GM19463 (cell line): ENCODE data around the gene UBE2G2.
"Not testable (repeated sequence)": the region's sequence is repeated elsewhere in the genome, so short reads cannot be mapped to it uniquely, and the experiment has no call there.

Source experiments
- ATAC-seq: cut with Tn5 transposase; IDR thresholded peaks from one replicate; pipeline ENCODE4 v1.9.1; 2021; ENCODE audit warnings: mild to moderate bottlenecking, moderate library complexity; ENCODE audit not compliant: unreplicated experiment

UBE2G2 gene

GRCh38 chr21:44836666-44837471, 35.2 kb upstream of the UBE2G2 start:
- ATAC-seq = no peak

DNA sequence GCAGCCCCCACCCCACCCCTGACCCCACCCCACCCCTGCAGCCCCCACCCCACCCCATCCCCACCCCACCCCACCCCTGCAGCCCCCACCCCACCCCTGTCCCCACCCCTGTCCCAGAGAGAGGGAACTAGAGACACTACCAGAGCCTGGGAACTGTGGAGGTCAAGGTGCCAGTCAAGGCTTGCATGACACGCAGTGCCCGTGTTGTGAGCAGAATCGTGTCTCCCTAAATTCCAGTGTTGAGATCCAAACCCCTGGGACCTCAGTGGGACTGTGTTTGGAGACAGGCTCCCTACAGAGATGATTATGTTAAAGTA, 34.7 kb upstream of the UBE2G2 start:
- no peak for ATAC-seq

DNA sequence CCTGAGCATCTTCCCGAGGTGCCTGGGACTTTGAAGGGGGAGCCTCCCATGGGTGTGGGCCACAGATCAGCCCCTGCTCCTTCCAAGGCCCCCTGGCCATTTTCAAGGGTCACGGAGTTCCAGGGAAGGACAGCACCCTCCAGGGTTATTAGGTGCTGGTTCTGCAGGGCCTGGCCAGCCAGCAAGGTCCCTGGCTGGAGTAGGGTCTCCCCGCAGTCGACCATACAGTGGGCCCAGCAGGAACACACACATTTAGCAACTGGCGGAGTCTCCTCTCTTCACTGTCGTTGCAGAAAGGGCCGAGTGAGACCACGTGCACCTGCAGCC, 34.0 kb upstream of the UBE2G2 start:
- no peak for ATAC-seq

DNA sequence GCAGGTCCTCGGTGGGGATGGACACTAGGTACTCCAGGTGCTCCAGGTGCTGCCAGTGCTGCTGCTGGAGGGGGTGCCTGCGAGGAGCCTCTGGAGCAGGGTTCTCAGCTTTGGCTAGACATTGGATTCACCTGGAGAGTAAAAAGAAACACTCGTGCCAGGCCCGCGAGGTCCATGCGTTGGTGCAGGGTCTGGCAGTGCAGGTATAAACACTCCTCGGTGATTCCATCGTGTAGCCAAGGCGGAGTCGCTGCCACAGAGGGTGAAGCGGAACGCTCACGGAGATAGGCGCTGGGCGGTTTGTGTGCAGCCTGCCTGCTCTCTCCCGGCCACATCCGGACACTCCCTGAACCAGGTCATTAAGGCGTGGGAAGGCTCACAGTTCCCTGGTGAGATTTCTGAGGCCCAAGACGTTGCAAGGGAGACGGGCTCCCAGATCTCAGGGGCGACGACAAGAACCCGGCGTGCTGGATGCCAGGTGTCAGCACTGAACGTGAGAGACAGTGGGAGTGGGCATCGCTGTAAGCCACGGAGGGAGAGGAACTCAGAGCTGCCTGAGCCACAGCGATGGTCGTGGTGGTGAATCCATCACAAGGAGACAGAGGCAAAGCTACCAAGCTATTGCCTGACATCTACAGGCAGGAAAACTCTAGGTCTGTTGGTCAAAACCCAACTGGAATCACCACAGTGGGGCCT, 33.5 kb upstream of the UBE2G2 start:
- no peak for ATAC-seq

GRCh38 chr21:44834231-44834950, 32.8 kb upstream of the UBE2G2 start:
- no peak for ATAC-seq

DNA sequence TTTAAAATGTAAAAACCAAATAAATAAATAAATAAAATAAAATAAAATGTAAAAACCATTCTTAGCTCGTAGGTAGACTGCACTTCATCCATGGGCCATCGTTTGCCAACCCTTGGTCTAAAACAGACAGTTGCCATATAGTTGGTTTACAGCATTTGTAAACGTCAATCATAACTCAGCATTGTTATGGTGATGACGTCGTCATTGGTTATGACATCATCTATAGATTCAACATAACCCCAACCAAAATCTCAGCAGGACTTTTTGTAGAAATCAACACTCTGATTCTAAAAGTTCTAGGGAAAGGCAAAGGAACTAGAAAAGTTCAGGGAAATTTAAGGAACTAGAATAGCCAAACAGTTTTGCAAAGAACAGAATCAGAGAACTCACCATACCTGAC, 32.0 kb upstream of the UBE2G2 start:
- ATAC-seq = no peak

- ATAC-seq = not testable (repeated sequence)
Observed at GRCh38 chr21:44832516-44833255, 31.1 kb upstream of the UBE2G2 start.

DNA sequence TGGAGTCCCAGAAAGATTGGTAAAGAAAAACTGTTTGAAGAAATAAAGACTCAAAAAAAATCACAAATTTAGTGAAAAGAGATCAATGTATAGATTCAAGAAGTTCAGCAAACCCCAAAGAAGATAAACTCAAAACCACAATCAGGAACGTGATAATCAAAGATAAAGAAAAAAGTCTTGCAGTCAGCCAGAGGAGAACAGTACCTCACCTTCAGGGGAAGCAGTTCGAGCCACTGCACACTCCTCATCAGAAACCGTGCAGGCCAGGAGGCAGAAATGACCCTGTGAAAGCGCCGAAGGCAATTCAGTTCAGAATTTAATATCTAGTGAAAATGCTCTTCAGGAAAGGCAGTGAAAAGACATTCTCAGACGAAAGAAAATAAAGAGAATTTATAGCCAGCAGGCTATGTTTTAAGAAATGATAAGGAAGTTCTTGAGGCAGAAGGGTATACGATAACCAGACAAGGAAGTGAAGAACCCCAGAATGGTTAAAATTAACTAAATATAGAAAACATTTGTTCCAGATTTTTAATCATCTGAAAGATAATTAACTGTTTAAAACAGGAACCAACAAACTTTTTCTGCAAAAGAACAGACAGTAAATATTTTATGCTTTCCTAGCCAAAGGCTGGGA, 29.7 kb upstream of the UBE2G2 start:
- no peak for ATAC-seq

DNA sequence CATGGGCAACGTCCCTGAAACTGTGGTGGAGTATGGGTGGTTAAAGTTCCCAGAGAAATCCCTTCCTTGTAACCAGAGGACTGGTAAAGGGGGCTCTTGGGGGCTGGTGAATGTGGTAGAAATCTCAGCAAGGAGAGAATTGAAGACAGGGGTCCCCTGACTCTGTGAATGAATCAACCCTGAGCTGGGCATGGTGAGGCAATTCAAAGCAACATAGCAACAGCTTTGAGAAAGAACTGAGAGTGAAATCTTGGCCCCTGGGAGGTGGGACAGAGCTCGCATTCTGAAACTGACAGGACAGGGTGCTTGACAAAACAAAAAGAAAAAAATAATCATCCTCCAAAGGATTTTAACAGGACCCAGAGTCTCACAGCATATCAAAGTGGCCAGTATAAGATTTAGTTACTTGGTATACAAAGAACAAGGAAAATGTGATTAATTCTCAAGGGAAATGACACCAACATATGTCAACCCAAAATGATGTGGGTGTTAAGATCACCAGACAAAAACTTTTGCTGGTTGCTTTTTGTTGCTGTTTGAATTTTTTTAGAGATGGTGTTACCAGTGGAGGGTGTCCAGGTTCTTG, 28.0 kb upstream of the UBE2G2 start:
- no peak for ATAC-seq

GRCh38 chr21:44828362-44829056, 26.9 kb upstream of the UBE2G2 start:
- no peak for ATAC-seq

DNA sequence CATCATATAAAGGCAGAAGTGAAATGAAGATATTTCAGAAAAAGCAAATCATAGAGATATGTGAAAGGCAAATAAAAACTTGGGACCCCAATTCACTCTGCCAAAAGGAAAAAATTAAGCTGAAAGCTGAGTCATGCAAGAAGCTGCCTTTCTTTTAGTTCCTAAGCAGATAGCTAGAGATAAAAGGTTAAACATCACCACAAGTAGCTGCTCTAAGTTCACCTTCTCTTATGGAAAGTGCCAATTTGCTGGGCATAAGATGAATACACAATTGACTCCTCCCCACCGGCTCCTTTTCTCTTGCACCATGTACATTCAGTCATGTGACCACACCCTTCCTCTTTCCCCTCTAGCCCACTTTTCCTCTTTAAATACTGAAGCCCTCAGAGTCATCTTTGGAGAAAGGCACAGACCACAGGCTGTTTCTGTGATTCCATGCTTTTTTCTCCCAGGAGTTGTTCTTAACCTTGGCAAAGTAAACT, 21.6 kb upstream of the UBE2G2 start:
- no peak for ATAC-seq

GRCh38 chr21:44822484-44823178, 21.0 kb upstream of the UBE2G2 start:
- ATAC-seq = no peak

GRCh38 chr21:44820851-44821250, 19.2 kb upstream of the UBE2G2 start:
- no peak for ATAC-seq

DNA sequence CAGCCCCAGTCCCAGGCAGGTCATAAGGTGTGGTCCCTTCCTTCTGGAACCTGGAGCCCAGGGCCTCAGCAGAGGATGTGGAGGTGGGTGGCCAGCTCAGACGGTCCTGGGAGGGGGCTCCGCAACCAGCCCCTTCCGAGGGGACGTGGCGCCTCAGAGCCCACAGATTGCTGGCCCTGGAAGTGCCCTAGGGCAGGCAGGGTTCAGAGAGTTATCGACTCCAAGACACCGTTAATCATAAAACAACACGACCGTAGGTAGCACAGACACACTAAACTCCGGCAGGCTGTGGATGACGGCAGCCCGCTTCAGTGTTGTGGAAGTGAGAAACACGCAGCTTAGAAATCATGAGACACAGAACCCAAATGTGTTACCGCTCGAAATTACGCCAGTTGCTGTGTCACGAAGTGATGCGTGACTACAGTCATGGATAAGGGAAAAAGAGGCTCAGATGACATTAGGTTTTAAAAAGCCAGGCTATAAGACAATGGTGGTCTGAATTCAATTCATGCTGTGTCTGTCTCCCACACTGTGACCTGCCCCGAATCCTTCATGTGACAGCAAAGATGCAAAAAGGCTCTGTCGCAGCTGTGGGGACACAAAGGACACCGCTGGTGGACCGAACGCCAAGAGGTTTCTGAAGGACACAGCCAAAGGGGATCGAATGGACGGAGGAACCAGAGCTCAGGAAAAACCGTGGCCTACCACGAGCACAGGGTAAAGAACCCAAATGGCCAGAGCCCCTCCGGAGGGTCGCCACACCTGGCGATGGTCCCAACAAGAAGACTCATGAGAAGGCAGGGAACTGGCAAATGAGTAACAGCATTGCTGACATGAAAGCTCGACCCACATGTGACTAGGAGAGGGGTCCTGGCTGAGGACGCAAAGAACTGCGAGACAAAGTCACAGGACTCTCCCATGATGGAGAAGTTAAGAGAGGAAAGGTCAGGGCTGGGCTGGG, 17.9 kb upstream of the UBE2G2 start:
- ATAC-seq = no peak

DNA sequence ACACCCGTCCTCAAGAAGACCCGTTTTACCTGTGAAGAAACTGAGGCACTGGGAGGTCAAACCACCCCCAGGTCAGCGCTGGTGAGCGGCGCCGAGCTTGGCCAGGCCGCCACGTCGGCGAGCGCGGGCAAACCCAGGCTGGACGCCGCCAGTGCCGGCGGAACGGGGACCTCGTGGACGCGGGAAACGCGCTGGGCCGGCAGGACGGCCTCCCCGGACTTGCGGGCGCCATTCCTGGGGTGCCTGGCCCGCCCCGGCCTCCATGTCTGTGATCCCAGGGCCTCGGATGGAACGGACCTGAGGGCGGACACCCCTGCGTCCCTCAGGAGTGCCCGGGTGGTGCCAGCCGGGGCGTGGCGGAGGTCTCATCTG, 17.0 kb upstream of the UBE2G2 start:
- ATAC-seq = no peak

GRCh38 chr21:44817914-44818639, 16.5 kb upstream of the UBE2G2 start, which contains the start of gene SUMO3:
TSS of gene SUMO3 (minus strand) at chr21:44818062. CDS start at chr21:44817968, 94 bp downstream.
- peak; percentile 74 for ATAC-seq

DNA sequence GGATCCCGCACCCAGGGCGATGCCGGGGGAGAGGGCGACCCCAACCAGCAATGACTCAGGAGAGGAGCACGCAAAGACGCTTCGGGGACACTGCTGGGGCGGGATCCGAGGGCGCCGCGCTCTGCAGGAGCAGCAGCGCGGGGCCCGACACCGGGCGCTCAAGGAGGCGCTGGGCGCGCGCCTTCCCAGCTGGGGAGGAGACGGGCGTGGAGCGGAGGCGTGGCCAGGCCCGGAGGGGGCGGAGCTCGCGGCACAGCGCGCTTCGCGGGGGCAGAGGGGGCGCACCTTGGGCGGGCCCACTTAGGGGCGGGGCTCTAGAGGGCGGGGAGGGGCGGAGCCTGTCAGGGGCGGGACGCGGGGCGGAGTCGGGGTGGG, 15.9 kb upstream of the UBE2G2 start:
- peak; percentile 74 for ATAC-seq
